ENCODE measurements around the gene FUT7. TPM values are rescaled to one million over a fixed set of nuclear protein-coding genes. Genes with fewer than 3 reads are reported as not detected.

FUT7 gene
- polyA plus RNA-seq, 3 donors: 6.1 to 13.4 (median 10.5) TPM

DNA sequence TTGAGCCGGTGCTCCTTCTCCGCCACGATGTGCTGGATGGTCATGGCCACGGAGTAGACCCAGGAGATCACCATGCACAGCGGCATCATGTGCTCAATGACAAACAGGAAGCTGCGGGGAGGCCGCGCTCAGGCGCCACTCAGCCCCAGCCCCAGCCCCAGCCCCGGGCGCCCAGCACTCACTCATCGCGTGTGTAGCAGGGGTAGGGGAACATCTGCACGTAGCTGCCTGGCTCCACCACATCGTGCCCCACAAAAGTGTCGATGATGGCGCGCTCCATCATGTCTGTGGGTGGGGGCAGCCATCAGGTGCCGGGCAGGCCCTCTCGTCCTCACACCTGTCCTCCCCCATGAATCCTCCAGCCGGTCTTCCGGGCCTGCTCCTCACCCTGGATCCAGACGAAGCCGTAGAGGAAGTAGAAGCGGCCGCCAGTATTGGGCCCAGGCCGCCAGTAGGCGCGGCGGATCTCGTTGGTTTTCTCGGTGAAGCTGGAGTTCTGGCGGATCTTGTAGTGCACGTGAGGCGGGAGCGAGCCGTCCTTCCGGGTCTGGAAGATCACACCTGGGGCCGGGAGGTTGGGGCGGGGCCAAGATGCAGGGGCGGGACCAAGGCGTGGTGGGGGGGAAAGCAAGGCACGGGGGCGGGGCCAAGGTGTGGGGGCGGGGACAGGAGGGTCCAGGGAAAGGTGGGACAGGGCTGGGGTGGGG, 13.9 kb downstream of the FUT7 start:
- intact Hi-C loops (cut with micrococcal nuclease): no loop called here

DNA sequence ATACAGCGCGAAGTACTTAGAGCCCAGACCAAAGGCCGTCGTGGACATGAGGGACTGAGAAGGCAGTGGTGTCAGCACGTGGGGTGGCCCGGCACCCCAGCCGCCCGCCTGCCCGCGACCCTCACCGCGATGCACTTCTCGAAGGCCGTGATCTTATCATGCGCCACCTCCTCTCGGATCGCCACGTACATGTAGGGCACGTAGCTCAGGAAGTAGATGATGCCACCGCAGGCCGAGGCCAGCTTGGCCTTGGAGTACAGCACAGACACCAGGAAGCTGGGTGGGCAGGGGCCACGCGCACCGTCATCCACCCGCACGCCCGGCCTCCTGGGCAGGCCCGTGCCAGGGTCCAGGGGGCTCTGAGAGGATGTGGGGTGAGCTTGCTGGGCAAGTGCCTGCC, 14.8 kb downstream of the FUT7 start:
- H3K27me3 ChIP-seq (ENCODE audit: control insufficient read depth in 2 of 2, insufficient read depth in 2 of 2, low read length in 2 of 2): no peaks in the 10 kb centered on the region
- no peak overlapping the region for H3K4me3 ChIP-seq (replicated peaks in 1 of 3; ENCODE audit: low read depth in 2 of 3, low read length in 3 of 3)
- H3K79me2 ChIP-seq (ENCODE audit: insufficient read depth, low read length): no peaks in the 10 kb centered on the region
- intact Hi-C loops (cut with micrococcal nuclease): no loop called here
- 98% methylated on average over 28 of the region's 28 CpGs for WGBS (ENCODE audit: insufficient coverage)
- no peaks in the 10 kb centered on the region for H4K20me1 ChIP-seq (ENCODE audit: insufficient read depth, low read length)
- no peak overlapping the region for H3K27ac Mint-ChIP-seq
- TF ChIP-seq, protein P1, sequence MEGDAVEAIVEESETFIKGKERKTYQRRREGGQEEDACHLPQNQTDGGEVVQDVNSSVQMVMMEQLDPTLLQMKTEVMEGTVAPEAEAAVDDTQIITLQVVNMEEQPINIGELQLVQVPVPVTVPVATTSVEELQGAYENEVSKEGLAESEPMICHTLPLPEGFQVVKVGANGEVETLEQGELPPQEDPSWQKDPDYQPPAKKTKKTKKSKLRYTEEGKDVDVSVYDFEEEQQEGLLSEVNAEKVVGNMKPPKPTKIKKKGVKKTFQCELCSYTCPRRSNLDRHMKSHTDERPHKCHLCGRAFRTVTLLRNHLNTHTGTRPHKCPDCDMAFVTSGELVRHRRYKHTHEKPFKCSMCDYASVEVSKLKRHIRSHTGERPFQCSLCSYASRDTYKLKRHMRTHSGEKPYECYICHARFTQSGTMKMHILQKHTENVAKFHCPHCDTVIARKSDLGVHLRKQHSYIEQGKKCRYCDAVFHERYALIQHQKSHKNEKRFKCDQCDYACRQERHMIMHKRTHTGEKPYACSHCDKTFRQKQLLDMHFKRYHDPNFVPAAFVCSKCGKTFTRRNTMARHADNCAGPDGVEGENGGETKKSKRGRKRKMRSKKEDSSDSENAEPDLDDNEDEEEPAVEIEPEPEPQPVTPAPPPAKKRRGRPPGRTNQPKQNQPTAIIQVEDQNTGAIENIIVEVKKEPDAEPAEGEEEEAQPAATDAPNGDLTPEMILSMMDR (IDR thresholded peaks at IDR 0.05): no peak
- no peak overlapping the region for H2AFZ ChIP-seq (ENCODE audit: insufficient read depth, low read depth, low read length, poor library complexity, severe bottlenecking)
- peaks cover 0 to under 1% of the 10 kb centered on the region in 2 donors for H3K4me1 ChIP-seq (ENCODE audit: control insufficient read depth in 1 of 2, insufficient read depth in 2 of 2, low read length in 2 of 2)
- H3K4me2 ChIP-seq (replicated peaks; ENCODE audit: extremely low read depth, low read length, poor library complexity, severe bottlenecking): no peak overlapping the region
- H3K4me1 Mint-ChIP-seq: no peaks in the 10 kb centered on the region
- H3K27ac ChIP-seq (ENCODE audit: low read depth in 1 of 2, low read length in 2 of 2): no peak overlapping the region
- no peaks in the 10 kb centered on the region for H3K9me3 ChIP-seq (replicated peaks in 1 of 2; ENCODE audit: control insufficient read depth in 1 of 2, insufficient read depth in 1 of 2, low read length in 2 of 2)
- no peak for DNase-seq
- peaks cover 5 to 27% of the 10 kb centered on the region in 2 donors for H3K36me3 Mint-ChIP-seq
- no peak overlapping the region for H3K9ac ChIP-seq (ENCODE audit: insufficient read depth, low read length, poor library complexity, severe bottlenecking)
- H3K4me3 Mint-ChIP-seq: no peak overlapping the region
- H3K27me3 Mint-ChIP-seq (ENCODE audit: low read depth in 3 of 3): peaks cover 0 to 2% (median 2%) of the 10 kb centered on the region in 3 donors
- H3K36me3 ChIP-seq (replicated peaks in 1 of 2; ENCODE audit: control insufficient read depth in 1 of 2, insufficient read depth in 2 of 2, low read length in 2 of 2): peaks cover 0 to 3% of the 10 kb centered on the region in 2 donors
- peaks cover 0 to 8% (median 3%) of the 10 kb centered on the region in 7 donors for H3K9me3 Mint-ChIP-seq

More for the DNA sequence above, 13.9 kb downstream of the FUT7 start:
- Mint-ChIP-seq H3K27me3 (ENCODE audit: low read depth in 3 of 3) (peaks cover 0 to 2% (median 0%) of the 10 kb centered on the region in 3 donors), H3K4me3 (no peak overlapping the region), H3K27ac (no peak overlapping the region), H3K9me3 (peaks cover 0 to 8% (median 3%) of the 10 kb centered on the region in 7 donors), H3K4me1 (peaks cover 2% of the 10 kb centered on the region), H3K36me3 (peaks cover 5 to 23% of the 10 kb centered on the region in 2 donors)
- TF ChIP-seq, protein P1 (IDR thresholded peaks at IDR 0.05): no peak
- peaks cover 0 to 3% of the 10 kb centered on the region in 2 donors for H3K36me3 ChIP-seq (replicated peaks in 1 of 2; ENCODE audit: control insufficient read depth in 1 of 2, insufficient read depth in 2 of 2, low read length in 2 of 2)
- no peak overlapping the region for H3K9ac ChIP-seq (ENCODE audit: insufficient read depth, low read length, poor library complexity, severe bottlenecking)
- no peaks in the 10 kb centered on the region for H3K79me2 ChIP-seq (ENCODE audit: insufficient read depth, low read length)
- WGBS (ENCODE audit: insufficient coverage): 92% methylated on average over 28 of the region's 45 CpGs
- H4K20me1 ChIP-seq (ENCODE audit: insufficient read depth, low read length): no peaks in the 10 kb centered on the region
- no peaks in the 10 kb centered on the region for H3K9me3 ChIP-seq (replicated peaks in 1 of 2; ENCODE audit: control insufficient read depth in 1 of 2, insufficient read depth in 1 of 2, low read length in 2 of 2)
- DNase-seq: no peak
- H3K27ac ChIP-seq (ENCODE audit: low read depth in 1 of 2, low read length in 2 of 2): no peak overlapping the region
- H2AFZ ChIP-seq (ENCODE audit: insufficient read depth, low read depth, low read length, poor library complexity, severe bottlenecking): no peak overlapping the region
- peaks cover 4 to 6% of the 10 kb centered on the region in 2 donors for H3K4me1 ChIP-seq (ENCODE audit: control insufficient read depth in 1 of 2, insufficient read depth in 2 of 2, low read length in 2 of 2)
- H3K4me3 ChIP-seq (replicated peaks in 1 of 3; ENCODE audit: low read depth in 2 of 3, low read length in 3 of 3): no peak overlapping the region
- no peak overlapping the region for H3K4me2 ChIP-seq (replicated peaks; ENCODE audit: extremely low read depth, low read length, poor library complexity, severe bottlenecking)
- no peaks in the 10 kb centered on the region for H3K27me3 ChIP-seq (ENCODE audit: control insufficient read depth in 2 of 2, insufficient read depth in 2 of 2, low read length in 2 of 2)

Measured in CD14-positive monocyte (primary cell).